Gastrocnemius medialis (tissue), 4 donors: Measurements from ENCODE around the gene TFCP2L1.

Experiments
- CTCF ChIP-seq, 5 experiments: fragments of 450-650 bp in 3 of 5; fragments of 200-600 bp in 2 of 5; sonication (generic) in 2 of 5; IDR thresholded peaks in 4 of 5; conservative IDR thresholded peaks in 1 of 5; 1 replicate in 4 of 5; 2 replicates in 1 of 5; pipeline ENCODE4 v1.5.1; 2016 to 2019; ENCODE audit warnings: antibody characterized with exemption in 5 of 5, mild to moderate bottlenecking in 3 of 5, moderate library complexity in 3 of 5
- POLR2A ChIP-seq, 2 donors: fragments of 450-650 bp; IDR thresholded peaks; one replicate each; pipeline ENCODE4 v1.6.1; 2017; ENCODE audit warnings: antibody characterized with exemption in 2 of 2, mild to moderate bottlenecking in 2 of 2, moderate library complexity in 2 of 2

GRCh38 chr2:121177896-121178295, 107.1 kb downstream of the TFCP2L1 start:
- TF ChIP-seq CTCF (IDR thresholded peaks at IDR 0.05 in 4 of 5, conservative IDR thresholded peaks at IDR 0.05 in 1 of 5): no peak
- no peak for TF ChIP-seq POLR2A (IDR thresholded peaks at IDR 0.05)
